Activated T-cell treated with anti-CD3 and anti-CD28 coated beads, Interleukin-2, amount 50 U/mL, for 72 hours (primary cell): Measurements from ENCODE around the gene UGT2B10. TPM values are rescaled to one million over a fixed set of nuclear protein-coding genes. Genes with fewer than 3 reads are reported as not detected.

Source experiments
- ATAC-seq, 2 donors: fragments of 150-1000 bp; cut with Tn5 transposase; replicated peaks in 1 of 2; 2 replicates each; pipeline ENCODE4 v1.10.0; 2021; ENCODE audit warnings: moderate library complexity in 2 of 2, mild to moderate bottlenecking in 1 of 2
- DNase-seq, 2 donors: peaks; one replicate each; pipeline ENCODE4 v3.0.0; 2021 to 2022; ENCODE audit warnings: mixed read lengths in 1 of 2
- H3K27ac Mint-ChIP-seq: one replicate; pipeline ENCODE4 v1.8.0; 2022; ENCODE audit warnings: mild to moderate bottlenecking, moderate library complexity, mixed read lengths
- H3K27me3 Mint-ChIP-seq: one replicate; pipeline ENCODE4 v1.8.0; 2022; ENCODE audit warnings: low read depth, mixed read lengths
- H3K36me3 Mint-ChIP-seq, 2 donors: one replicate each; pipeline ENCODE4 v1.8.0; 2022; ENCODE audit warnings: mixed read lengths in 2 of 2, mild to moderate bottlenecking in 1 of 2; ENCODE audit not compliant: insufficient read depth in 2 of 2
- H3K4me1 Mint-ChIP-seq: one replicate; pipeline ENCODE4 v1.8.0; 2022; ENCODE audit warnings: low read depth, mixed read lengths
- H3K4me3 Mint-ChIP-seq, 2 donors: one replicate each; pipeline ENCODE4 v1.8.0; 2022; ENCODE audit warnings: mild to moderate bottlenecking in 2 of 2, mixed read lengths in 2 of 2, moderate library complexity in 2 of 2
- H3K9me3 Mint-ChIP-seq, 2 donors: one replicate each; pipeline ENCODE4 v1.8.0; 2022; ENCODE audit warnings: mixed read lengths in 2 of 2
- total RNA-seq, 2 donors: library from RNA; stranded (reverse); gene quantifications; one replicate each; pipeline ENCODE4 v1.2.3, GENCODE V29; 2022

The UGT2B10 gene
- total RNA-seq, 2 donors from 2014 or later, result not detected

- no peak overlapping the region for H3K4me3 Mint-ChIP-seq
- no peaks in the 10 kb centered on the region for H3K4me1 Mint-ChIP-seq
- DNase-seq, result no peak
- no peaks in the 10 kb centered on the region for H3K9me3 Mint-ChIP-seq
- no peaks in the 10 kb centered on the region for H3K36me3 Mint-ChIP-seq
- ATAC-seq, result no peak
- H3K27ac Mint-ChIP-seq, result no peak overlapping the region
- no peaks in the 10 kb centered on the region for H3K27me3 Mint-ChIP-seq
Measured at GRCh38 chr4:68878048-68878447, 62.3 kb downstream of the UGT2B10 start.

Other genes with a start within 250 kb of the UGT2B10 start
- not detected for gene UGT2B17, start 239.7 kb upstream of the UGT2B10 start, total RNA-seq
- not detected for gene UGT2B15, start 145.3 kb upstream of the UGT2B10 start, total RNA-seq
- not detected for gene UGT2A3, start 135.8 kb downstream of the UGT2B10 start, total RNA-seq